ENCODE results near the gene EIF4A2. TPM values are rescaled to one million over a fixed set of nuclear protein-coding genes. Genes with fewer than 3 reads are reported as not detected.
A peak's percentile ranks its signal among the peaks of the same experiment; 100 is the strongest.

Gene EIF4A2
- total RNA-seq, 1 experiment from 2014 or later, result 398 TPM

DNA sequence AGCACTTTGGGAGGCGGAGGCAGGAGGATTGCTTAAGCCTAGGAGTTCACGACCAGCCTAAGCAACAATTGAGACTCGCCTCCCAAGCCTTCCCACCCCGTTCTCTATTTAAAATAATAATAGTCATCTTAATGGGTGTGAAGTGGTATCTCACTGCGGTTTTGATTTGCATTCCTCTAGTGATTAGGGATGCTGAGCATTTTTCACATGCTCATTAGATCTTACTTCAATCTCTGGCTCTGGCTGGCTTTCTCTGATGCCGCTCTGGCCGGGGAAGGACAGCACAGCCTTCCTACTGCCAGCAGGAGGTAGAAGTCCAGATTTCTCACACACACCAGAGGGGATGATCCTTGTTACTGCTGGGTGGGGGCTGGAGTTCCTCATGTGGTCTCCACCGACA lies 7.4 kb upstream of the EIF4A2 start:
- no peak overlapping the region for H2BK15ac ChIP-seq (ENCODE audit: low read depth, low read length)
- no CpG with 5 or more reads among the region's 8 CpGs for WGBS (ENCODE audit: extremely low coverage, insufficient read length, low lambda C conversion rate)
- H3T11ph ChIP-seq (ENCODE audit: low read length), result no peak overlapping the region
- no peak overlapping the region for H3K56ac ChIP-seq (ENCODE audit: insufficient read length, low read depth, low read length)
- no peak overlapping the region for H4K5ac ChIP-seq (ENCODE audit: insufficient read length, low read depth, low read length)
- peaks cover 0 to 4% of the 10 kb centered on the region in 2 experiments; a peak in 3 of 5 replicates for H3K9me3 Mint-ChIP-seq
- no peak overlapping the region for H2AFZ ChIP-seq (ENCODE audit: low read length)
- peaks cover 4% of the 10 kb centered on the region; the same call in 1 of the 2 replicates for H3K4me1 ChIP-seq (ENCODE audit: insufficient read depth, low read length)
- H3K79me1 ChIP-seq (ENCODE audit: insufficient read depth, low read depth, low read length, poor library complexity, severe bottlenecking), result no peaks in the 10 kb centered on the region
- no peak overlapping the region for H3K23ac ChIP-seq (ENCODE audit: insufficient read length, low read depth, low read length)
- peaks cover 18 to 22% of the 10 kb centered on the region in 2 experiments for H3K4me1 Mint-ChIP-seq
- no peak overlapping the region for H4K91ac ChIP-seq (ENCODE audit: insufficient read length, low read depth, low read length)
- no peaks in the 10 kb centered on the region for H3K79me2 ChIP-seq (ENCODE audit: insufficient read depth, low read length)
- H3K9ac ChIP-seq (ENCODE audit: extremely low read depth, insufficient read length, low read length), result no peak overlapping the region
- no peaks in the 10 kb centered on the region for H3K9me3 ChIP-seq (ENCODE audit: control insufficient read depth, low read depth, low read length)
- peak overlapping the region in 2 of 3 experiments; percentile 66 to 84; a peak in 3 of 7 replicates for H3K27ac Mint-ChIP-seq
- peak; percentile 83 for DNase-seq
- H3K27me3 ChIP-seq (ENCODE audit: insufficient read depth, low read length), result no peaks in the 10 kb centered on the region
- no peaks in the 10 kb centered on the region; a peak in 1 of 7 replicates for H3K36me3 Mint-ChIP-seq (ENCODE audit: insufficient read depth in 1 of 3, low read depth in 3 of 3)
- no peak overlapping the region for H2BK5ac ChIP-seq (ENCODE audit: insufficient read length, low read length)
- no peak overlapping the region for H3K4ac ChIP-seq (ENCODE audit: low read depth, low read length)
- H3K4me2 ChIP-seq (ENCODE audit: insufficient read depth, insufficient read length, low read length), result no peak overlapping the region
- H2BK20ac ChIP-seq (ENCODE audit: low read depth, low read length, poor library complexity, severe bottlenecking), result no peak overlapping the region
- no peak overlapping the region for H3K27ac ChIP-seq (ENCODE audit: insufficient read length, low read depth, low read length)
- TF ChIP-seq CTCF (conservative IDR thresholded peaks at IDR 0.05), result peak; percentile 32; the same call in 1 of the 3 replicates
- no peak overlapping the region for H2BK120ac ChIP-seq (ENCODE audit: low read depth, low read length, poor library complexity, severe bottlenecking)
- H2AK5ac ChIP-seq (ENCODE audit: insufficient read length, low read length), result no peak overlapping the region
- no peaks in the 10 kb centered on the region for H3K23me2 ChIP-seq (ENCODE audit: insufficient read length, low read depth, low read length, poor library complexity, severe bottlenecking)
- H2BK12ac ChIP-seq (ENCODE audit: insufficient read length, low read depth, low read length), result no peak overlapping the region
- H3K14ac ChIP-seq (ENCODE audit: insufficient read depth, low read length), result no peak overlapping the region
- peaks cover 42% of the 10 kb centered on the region for H3K27me3 Mint-ChIP-seq (ENCODE audit: low read depth)
- peak overlapping the region in 1 of 2 experiments; percentile 31; a peak in 3 of 5 replicates for H3K4me3 Mint-ChIP-seq
- H4K20me1 ChIP-seq (ENCODE audit: control insufficient read depth, insufficient read depth, insufficient read length), result no peaks in the 10 kb centered on the region
- no peak overlapping the region for H4K8ac ChIP-seq (replicated peaks; ENCODE audit: insufficient read length, low read depth, low read length)
- no peak overlapping the region for H3K18ac ChIP-seq (ENCODE audit: insufficient read length, low read depth, low read length)

Data from H9 (cell line).